Ovary (tissue), 10 donors: ENCODE results near the gene THPO. TPM values are rescaled to one million over a fixed set of nuclear protein-coding genes. Genes with fewer than 3 reads are reported as not detected.

Experiments used
- DNase-seq, 5 donors: peaks; one replicate each; pipeline ENCODE4 v3.0.0-alpha.2; 2019 to 2020
- H3K27ac ChIP-seq, 2 donors: fragments of 200-600 bp; one replicate each; pipeline versions ENCODE4 v1.5.1 to v1.8.0; 2019 to 2022
- H3K27me3 ChIP-seq: fragments of 200-600 bp; one replicate; pipeline ENCODE4 v1.8.0; 2022
- H3K36me3 ChIP-seq: fragments of 200-600 bp; sonication (generic); one replicate; pipeline ENCODE4 v1.5.1; 2019
- H3K4me1 ChIP-seq: one replicate; pipeline ENCODE4 v1.8.1; 2013; ENCODE audit warnings: mild to moderate bottlenecking, moderate library complexity; ENCODE audit not compliant: insufficient read depth
- H3K4me3 ChIP-seq: fragments of 200-600 bp; sonication (generic); one replicate; pipeline ENCODE4 v1.5.1; 2017
- H3K9me3 ChIP-seq, 2 donors: fragments of 200-600 bp in 1 of 2; sonication (generic) in 1 of 2; one replicate each; pipeline versions ENCODE4 v1.5.1 to v1.8.1; 2013 to 2019; ENCODE audit warnings: mild to moderate bottlenecking in 1 of 2, moderate library complexity in 1 of 2
- CTCF ChIP-seq, 3 donors: fragments of 450-650 bp in 2 of 3; fragments of 200-600 bp in 1 of 3; IDR thresholded peaks; one replicate each; pipeline versions ENCODE4 v1.5.1 to v1.8.0; 2016 to 2022; ENCODE audit warnings: antibody characterized with exemption in 3 of 3, mild to moderate bottlenecking in 1 of 3
- EP300 ChIP-seq: sonication (generic); formaldehyde crosslinking; IDR thresholded peaks from one replicate; pipeline ENCODE4 v1.6.1; 2017; ENCODE audit warnings: antibody characterized with exemption
- POLR2A ChIP-seq: fragments of 450-650 bp; IDR thresholded peaks from one replicate; pipeline ENCODE4 v1.6.1; 2017; ENCODE audit warnings: antibody characterized with exemption, mild to moderate bottlenecking, moderate library complexity
- WGBS, 3 donors: extraction: QIAGEN DNeasy Blood & Tissue Kit in 1 of 3; methylation state at CpG; one replicate each; pipeline versions ENCODE4 v1.1.5 to v1.1.7; 2013 to 2017; 5-methylcytosine and 5-hydroxymethylcytosine counted together
- intact Hi-C, 4 donors: fragments of 100-400 bp; cut with DNase I; formaldehyde crosslinking; loops; one replicate each; pipeline versions ENCODE4 v1.11.0 to v1.15.1; 2022 to 2023
- long read RNA-seq, 3 donors: library from polyadenylated mRNA in 2 of 3; unstranded in 2 of 3; transcript quantifications; one replicate each; pipeline ENCODE4 v2.0.0 and lab custom pipeline, GENCODE V29; 2021 to 2026
- polyA plus RNA-seq, 2 donors: library from polyadenylated mRNA; stranded (reverse); fragments of 200-250 nt in 1 of 2; fragments of 350-450 nt in 1 of 2; fragmentation: Illumina TruSeq in 1 of 2; extraction: RNeasy Lipid Tissue Mini Kit (QIAGEN cat#74804) in 1 of 2; gene quantifications; one replicate each; pipeline ENCODE4 v1.2.3, GENCODE V29; 2013 to 2014
- total RNA-seq, 7 donors: library from RNA; depleted of rRNA in 2 of 7; stranded (reverse); fragments of >200 nt in 2 of 7; fragmentation: NEBNext Ultra II Directional in 3 of 7; extraction: Animal tissue kit (Norgen Biotek cat#: 25700) in 3 of 7; gene quantifications; one replicate each; pipeline versions ENCODE4 v1.1.0 to v1.2.4, GENCODE V29; 2016 to 2023
- donor health status: DM: no; HTN: no; CAD: no; lungs with moderate emphysema.
- donor health status: DM: no; HTN: no; CAD: no.
- donor health status: Bipolar disorder and iron deficiency.
- donor health status: DM: yes; HTN: yes; CAD: no.
- donor health status: DM: no; HTN: no; CAD: no.
- donor health status: DM: yes; HTN: yes; CAD: no.

The THPO gene
- total RNA-seq (1 to 10 TPM in 4 of 7 donors, under 1 TPM in 3; 0.34 to 2.0 (median 1.2) TPM), polyA plus RNA-seq (1 to 10 TPM in 1 of 2 donors, under 1 TPM in 1; 0.98 to 1.5 TPM)
- long read RNA-seq, donor 1, partial matches to known transcripts: 0 of 1 reads
- long read RNA-seq, donor 1, other reads (novel, unspliced or antisense): 0 of 1 reads
- long read RNA-seq, donor 2: 0 reads
- long read RNA-seq, donor 3, partial matches to known transcripts: 0 of 3 reads
- long read RNA-seq, donor 3, other reads (novel, unspliced or antisense): 0 of 3 reads

- H3K4me1 ChIP-seq: peaks cover 2% of the 10 kb centered on the region
- H3K4me3 ChIP-seq: no peak within 1 kb of the TSS
- H3K36me3 ChIP-seq: no peaks in the 10 kb centered on the region
- H3K27ac ChIP-seq: peak within 1 kb of the TSS; percentile 66 to 70
- WGBS, 3 donors: 65 to 72% (median 72%) methylated on average over 7 of the region's 7 CpGs
- no peaks in the 10 kb centered on the region for H3K9me3 ChIP-seq
- intact Hi-C loops: loop anchor here in 2 of 4 donors (5.0 to 10.0 kb wide), 3 partner anchors 134 to 387 kb away; no protein-coding TSS in a partner anchor
- no peaks in the 10 kb centered on the region for H3K27me3 ChIP-seq
- DNase-seq: no peak
- TF ChIP-seq POLR2A: no peak
- TF ChIP-seq CTCF (IDR thresholded peaks at IDR 0.05): no peak
- TF ChIP-seq EP300: no peak
These were observed at the start of gene THPO for GRCh38 chr3:184377882-184378445. TSS of gene THPO (minus strand) at chr3:184378207. CDS start at chr3:184376259, 1,948 bp downstream.

GRCh38 chr3:184426691-184427141, 48.7 kb upstream of the THPO start:
- intact Hi-C loops: no loop called here
- WGBS, 3 donors: 88 to 93% (median 89%) methylated on average over 12 of the region's 12 CpGs

GRCh38 chr3:184423561-184423960, 45.6 kb upstream of the THPO start:
- WGBS, 3 donors: 93 to 96% (median 95%) methylated on average over 3 of the region's 3 CpGs
- TF ChIP-seq CTCF (IDR thresholded peaks at IDR 0.05): no peak
- no peak for TF ChIP-seq EP300
- no peak for TF ChIP-seq POLR2A
- intact Hi-C loops: no loop called here
- H3K4me1 ChIP-seq: peaks cover 3% of the 10 kb centered on the region
- H3K36me3 ChIP-seq: no peaks in the 10 kb centered on the region
- no peaks in the 10 kb centered on the region for H3K27me3 ChIP-seq
- no peaks in the 10 kb centered on the region for H3K9me3 ChIP-seq
- DNase-seq: no peak
- no peak overlapping the region for H3K4me3 ChIP-seq
- no peak overlapping the region for H3K27ac ChIP-seq

More at GRCh38 chr3:184426691-184427141, 48.7 kb upstream of the THPO start:
- Histone ChIP-seq H3K27ac (no peak overlapping the region), H3K9me3 (no peaks in the 10 kb centered on the region), H3K4me1 (peaks cover 1% of the 10 kb centered on the region), H3K36me3 (no peaks in the 10 kb centered on the region), H3K27me3 (no peaks in the 10 kb centered on the region), H3K4me3 (no peak overlapping the region)
- TF ChIP-seq EP300: no peak
- TF ChIP-seq CTCF (IDR thresholded peaks at IDR 0.05): no peak
- TF ChIP-seq POLR2A: no peak
- no peak for DNase-seq

- DNase-seq: no peak
- H3K4me1 ChIP-seq: peaks cover 3% of the 10 kb centered on the region
These were observed 41.2 kb upstream of the THPO start for GRCh38 chr3:184419171-184419570.

More at GRCh38 chr3:184419171-184419570, 41.2 kb upstream of the THPO start:
- Histone ChIP-seq H3K36me3 (no peaks in the 10 kb centered on the region), H3K9me3 (no peaks in the 10 kb centered on the region), H3K27me3 (no peaks in the 10 kb centered on the region), H3K27ac (no peak overlapping the region), H3K4me3 (no peak overlapping the region)
- intact Hi-C loops: loop anchor here in 2 of 4 donors (5.0 to 10.0 kb wide), 4 partner anchors 47 to 126 kb away; no protein-coding TSS in a partner anchor
- 44 to 63% (median 46%) methylated on average over 5 of the region's 5 CpGs for WGBS, 3 donors
- TF ChIP-seq EP300: no peak
- TF ChIP-seq POLR2A: no peak
- TF ChIP-seq CTCF (IDR thresholded peaks at IDR 0.05): no peak
